HFFc6 (cell line): Measurements from ENCODE around the gene PLLP. TPM values are rescaled to one million over a fixed set of nuclear protein-coding genes. Genes with fewer than 3 reads are reported as not detected.
"Not testable (repeated sequence)": the region's sequence is repeated elsewhere in the genome, so short reads cannot be mapped to it uniquely, and the experiment has no call there.

Experiments
- DNase-seq: peaks from one replicate; pipeline ENCODE4 v3.0.0-alpha.2; 2018
- H3K27ac Mint-ChIP-seq: 2 replicates; pipeline ENCODE4 v1.8.0; 2020; ENCODE audit warnings: mild to moderate bottlenecking, mixed read lengths
- H3K27me3 Mint-ChIP-seq: 2 replicates; pipeline ENCODE4 v1.8.0; 2021; ENCODE audit warnings: mild to moderate bottlenecking, moderate library complexity, mixed read lengths; ENCODE audit not compliant: insufficient read depth
- H3K36me3 Mint-ChIP-seq: 2 replicates; pipeline ENCODE4 v1.8.0; 2021; ENCODE audit warnings: low read depth, mixed read lengths
- H3K4me1 Mint-ChIP-seq: 2 replicates; pipeline ENCODE4 v1.8.0; 2020; ENCODE audit warnings: low read depth, mixed read lengths
- H3K4me3 Mint-ChIP-seq: 2 replicates; pipeline ENCODE4 v1.8.0; 2020; ENCODE audit warnings: mild to moderate bottlenecking, moderate library complexity, mixed read lengths
- H3K9me3 Mint-ChIP-seq: 2 replicates; pipeline ENCODE4 v1.8.0; 2020; ENCODE audit warnings: mild to moderate bottlenecking, mixed read lengths
- total RNA-seq, 6 experiments: library from RNA; stranded (reverse); fragmentation: NEBNext Ultra II Directional; extraction: Animal tissue kit (Norgen Biotek cat#: 25700); gene quantifications; 2 replicates in 1 of 6; 3 replicates in 5 of 6; pipeline ENCODE4 v1.2.3, GENCODE V29; 2021
- TF ChIP-seq, protein P1 (sequence below): fragments of 200-600 bp; sonication (generic); IDR thresholded peaks from 2 replicates; pipeline ENCODE4 v1.5.0; 2021; ENCODE audit warnings: antibody characterized with exemption, mild to moderate bottlenecking

The PLLP gene
- total RNA-seq, 6 experiments from 2014 or later, result not detected

DNA sequence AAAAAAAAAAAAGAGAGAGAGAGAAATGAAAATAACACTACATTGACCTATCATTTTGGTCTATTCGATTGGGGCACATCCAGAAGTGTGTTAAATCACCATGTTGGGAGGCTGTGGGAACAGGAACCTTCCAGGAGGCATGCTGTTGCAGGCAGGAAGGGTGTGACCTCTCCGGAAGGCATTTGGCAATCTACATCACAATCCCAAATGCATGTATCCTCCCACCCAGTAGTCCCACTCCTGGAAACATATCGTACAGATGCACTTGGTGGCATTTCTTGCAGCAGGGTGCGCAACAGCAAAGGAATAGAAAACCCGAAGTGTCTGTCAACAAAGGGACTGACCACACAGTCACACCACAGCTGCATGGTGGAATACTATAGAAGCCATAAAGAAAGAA is 7.9 kb downstream of the PLLP start:
- TF ChIP-seq, protein P1, sequence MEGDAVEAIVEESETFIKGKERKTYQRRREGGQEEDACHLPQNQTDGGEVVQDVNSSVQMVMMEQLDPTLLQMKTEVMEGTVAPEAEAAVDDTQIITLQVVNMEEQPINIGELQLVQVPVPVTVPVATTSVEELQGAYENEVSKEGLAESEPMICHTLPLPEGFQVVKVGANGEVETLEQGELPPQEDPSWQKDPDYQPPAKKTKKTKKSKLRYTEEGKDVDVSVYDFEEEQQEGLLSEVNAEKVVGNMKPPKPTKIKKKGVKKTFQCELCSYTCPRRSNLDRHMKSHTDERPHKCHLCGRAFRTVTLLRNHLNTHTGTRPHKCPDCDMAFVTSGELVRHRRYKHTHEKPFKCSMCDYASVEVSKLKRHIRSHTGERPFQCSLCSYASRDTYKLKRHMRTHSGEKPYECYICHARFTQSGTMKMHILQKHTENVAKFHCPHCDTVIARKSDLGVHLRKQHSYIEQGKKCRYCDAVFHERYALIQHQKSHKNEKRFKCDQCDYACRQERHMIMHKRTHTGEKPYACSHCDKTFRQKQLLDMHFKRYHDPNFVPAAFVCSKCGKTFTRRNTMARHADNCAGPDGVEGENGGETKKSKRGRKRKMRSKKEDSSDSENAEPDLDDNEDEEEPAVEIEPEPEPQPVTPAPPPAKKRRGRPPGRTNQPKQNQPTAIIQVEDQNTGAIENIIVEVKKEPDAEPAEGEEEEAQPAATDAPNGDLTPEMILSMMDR, result no peak
- H3K4me3 Mint-ChIP-seq, result no peak overlapping the region
- no peaks in the 10 kb centered on the region for H3K36me3 Mint-ChIP-seq
- peaks cover 12% of the 10 kb centered on the region for H3K27me3 Mint-ChIP-seq
- H3K9me3 Mint-ChIP-seq, result no peaks in the 10 kb centered on the region
- no peak for DNase-seq
- H3K27ac Mint-ChIP-seq, result peak overlapping the region; percentile 81; the same call in 1 of the 2 replicates
- H3K4me1 Mint-ChIP-seq, result peaks cover 36% of the 10 kb centered on the region

DNA sequence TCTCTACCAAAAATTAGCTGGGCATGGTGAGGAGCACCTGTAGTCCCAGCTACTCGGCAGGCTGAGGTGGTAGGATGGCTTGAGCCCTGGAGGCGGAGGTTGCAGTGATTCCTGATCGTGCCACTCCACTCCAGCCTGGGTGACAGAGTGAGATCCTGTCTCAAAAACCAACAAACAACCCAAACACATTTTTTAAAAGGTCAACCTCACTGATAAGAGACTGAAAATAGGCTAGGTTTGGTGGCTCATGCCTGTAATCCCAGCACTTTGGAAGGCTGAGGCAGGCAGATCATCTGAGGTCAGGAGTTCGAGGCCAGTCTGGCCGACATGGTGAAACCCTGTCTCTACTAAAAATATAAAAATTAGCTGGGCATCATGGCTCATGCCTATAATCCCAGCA is 8.5 kb downstream of the PLLP start:
- not testable (repeated sequence) for H3K27me3 Mint-ChIP-seq, H3K4me3 Mint-ChIP-seq, H3K36me3 Mint-ChIP-seq, H3K27ac Mint-ChIP-seq, H3K9me3 Mint-ChIP-seq, DNase-seq
- H3K4me1 Mint-ChIP-seq, result peaks cover 36% of the 10 kb centered on the region

DNA sequence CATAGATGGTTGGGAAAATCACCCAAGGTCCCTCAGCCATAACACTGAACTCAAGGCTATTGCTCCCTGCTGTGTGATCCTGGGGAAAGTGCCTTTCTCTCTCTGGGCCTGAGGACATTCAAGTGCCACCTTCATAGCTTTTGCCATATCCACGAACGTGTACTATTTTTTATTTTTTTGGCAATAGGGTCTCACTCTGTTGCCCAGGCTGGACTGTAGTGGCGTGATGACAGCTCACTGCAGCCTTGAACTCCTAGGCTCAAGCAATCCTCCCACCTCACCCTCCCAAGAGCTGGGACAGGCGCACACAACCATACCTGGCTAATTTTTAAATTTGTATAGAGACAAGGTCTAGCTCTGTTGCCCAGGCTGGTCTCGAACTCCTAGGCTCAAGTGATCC is 10.6 kb downstream of the PLLP start:
- TF ChIP-seq, protein P1, result no peak
- no peak for DNase-seq
- H3K4me1 Mint-ChIP-seq, result peaks cover 26% of the 10 kb centered on the region
- H3K4me3 Mint-ChIP-seq, result no peak overlapping the region
- no peaks in the 10 kb centered on the region for H3K9me3 Mint-ChIP-seq
- H3K27ac Mint-ChIP-seq, result no peak overlapping the region
- no peaks in the 10 kb centered on the region for H3K36me3 Mint-ChIP-seq
- H3K27me3 Mint-ChIP-seq, result peaks cover 3% of the 10 kb centered on the region

DNA sequence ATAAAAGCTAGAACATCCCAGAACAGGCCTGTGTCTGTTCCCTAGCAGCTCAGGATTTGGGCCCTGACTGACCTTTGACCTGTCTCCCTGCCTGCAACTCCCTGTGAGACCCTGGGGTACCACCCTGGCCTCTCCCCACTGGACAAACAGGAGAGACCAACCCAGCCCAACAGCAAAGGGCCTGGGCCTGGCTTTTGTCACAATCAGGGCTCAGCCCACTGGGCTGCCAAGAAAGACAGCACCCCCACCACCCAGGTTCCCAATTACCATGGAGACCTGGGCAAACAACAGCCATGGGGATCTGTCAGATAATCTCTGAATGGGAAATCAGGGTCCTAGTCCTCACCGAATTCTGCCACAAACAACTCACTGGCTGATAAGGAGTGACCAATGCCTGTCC is 11.1 kb downstream of the PLLP start:
- Mint-ChIP-seq H3K27me3 (peaks cover 3% of the 10 kb centered on the region), H3K4me1 (peaks cover 22% of the 10 kb centered on the region), H3K9me3 (no peaks in the 10 kb centered on the region), H3K36me3 (no peaks in the 10 kb centered on the region), H3K4me3 (no peak overlapping the region), H3K27ac (no peak overlapping the region)
- TF ChIP-seq, protein P1, result no peak
- no peak for DNase-seq

DNA sequence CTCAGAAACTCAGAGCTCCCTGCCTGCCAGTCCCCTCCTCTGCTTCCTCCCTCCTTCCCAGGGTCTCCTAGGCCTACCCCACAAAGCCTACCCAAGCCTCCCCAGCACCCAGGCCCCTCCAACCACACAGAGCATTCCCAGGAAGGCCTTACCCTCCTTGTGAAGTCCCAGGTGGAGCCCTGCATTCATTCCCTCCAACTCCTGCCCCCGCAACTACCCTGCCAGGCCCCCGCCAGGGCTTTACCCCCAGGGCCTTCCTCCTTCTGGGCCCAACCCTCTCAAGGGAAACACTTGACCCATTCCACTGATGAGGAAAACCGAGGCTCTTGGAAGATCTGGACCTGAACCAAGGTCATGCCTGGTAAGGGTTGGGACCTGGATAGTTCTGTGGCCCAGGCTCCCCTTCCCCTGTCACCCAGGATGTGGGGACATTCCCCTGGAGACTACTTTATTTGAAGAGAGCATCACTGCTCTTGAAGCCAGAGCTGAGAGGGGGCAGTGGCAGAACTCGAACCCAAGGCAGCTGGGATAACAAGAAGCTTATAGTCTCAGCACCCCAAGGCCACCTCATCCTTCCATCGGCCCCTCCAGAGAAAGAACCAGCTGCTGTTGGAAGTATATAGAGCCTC is 12.5 kb downstream of the PLLP start:
- TF ChIP-seq, protein P1, result no peak
- Mint-ChIP-seq H3K36me3 (no peaks in the 10 kb centered on the region), H3K4me1 (peaks cover 8% of the 10 kb centered on the region), H3K9me3 (no peaks in the 10 kb centered on the region), H3K27me3 (peaks cover 3% of the 10 kb centered on the region), H3K27ac (no peak overlapping the region), H3K4me3 (no peak overlapping the region)
- no peak for DNase-seq

DNA sequence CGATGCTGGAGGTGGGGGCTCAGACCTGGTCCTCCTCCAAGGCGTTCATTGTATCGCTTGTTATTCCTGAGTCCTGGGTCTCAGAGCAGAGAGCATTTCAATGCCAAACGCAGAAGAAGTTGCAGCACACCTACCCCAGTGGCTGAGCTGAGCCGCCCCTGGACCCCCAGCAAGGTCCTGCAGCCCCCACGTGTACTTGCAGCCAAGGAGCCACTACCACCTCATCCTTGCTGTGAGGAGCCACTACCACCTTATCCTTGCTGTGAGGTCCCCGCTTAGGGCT is 13.5 kb downstream of the PLLP start:
- TF ChIP-seq, protein P1, result no peak
- Mint-ChIP-seq H3K4me1 (peaks cover 7% of the 10 kb centered on the region; the same call in 1 of the 2 replicates), H3K27ac (no peak overlapping the region), H3K9me3 (no peaks in the 10 kb centered on the region), H3K4me3 (no peak overlapping the region), H3K27me3 (peaks cover 3% of the 10 kb centered on the region), H3K36me3 (no peaks in the 10 kb centered on the region)
- no peak for DNase-seq
